HepG2 (cell line): ENCODE measurements around the gene LUC7L. TPM values are rescaled to one million over a fixed set of nuclear protein-coding genes. Genes with fewer than 3 reads are reported as not detected.

Experiments
- ATAC-seq: fragments of 200-7000 bp; cut with Tn5 transposase; 3 replicates; pipeline ENCODE4 v1.9.1; 2020; ENCODE audit warnings: mild to moderate bottlenecking, moderate library complexity
- BruUV-seq: library from RNA; stranded (reverse); fragments of 400-500 nt; replicated peaks from 2 replicates; lab custom pipeline; 2021; lab: Mats Ljungman, UMichigan
- CTCF ChIA-PET: fragments of 300-600 bp; formaldehyde crosslinking; extraction: SDS; loops from one replicate; lab custom pipeline; 2021; ENCODE audit warnings: low total read pairs, inconsistent platforms, low intra/inter-chr PET ratio; lab: Yijun Ruan, JAX
- POLR2A ChIA-PET: fragments of 350-600 bp; sonication (Branson Sonifier 250); formaldehyde crosslinking; loops from one replicate; lab custom pipeline; 2020; ENCODE audit warnings: antibody characterized with exemption, inconsistent platforms; lab: Yijun Ruan, JAX
- DNase-seq: peaks from one replicate; pipeline ENCODE4 v3.0.0-alpha.2; 2015; ENCODE audit warnings: low spot score
- FAIRE-seq: peaks from 3 replicates; lab custom pipeline; 2011; peaks lifted over from hg19 to GRCh38; lab: Jason Lieb, UNC
- H2AFZ ChIP-seq: one replicate; pipeline ENCODE4 v1.6.1; 2011; ENCODE audit warnings: low read length, inconsistent platforms
- H3K27ac ChIP-seq: fragments of 300-600 bp; 3 replicates; pipeline ENCODE4 v1.8.0; 2011; ENCODE audit warnings: mixed run types, mild to moderate bottlenecking, mixed read lengths, low read length, inconsistent platforms; ENCODE audit not compliant: insufficient read depth; ENCODE audit errors: extremely low read length
- H3K27me3 ChIP-seq, 2 experiments: fragments of 200-600 bp in 1 of 2; 2 replicates in 1 of 2; 3 replicates in 1 of 2; pipeline versions ENCODE4 v1.6.0 to v1.8.0; 2011; ENCODE audit warnings: low read length in 2 of 2, mild to moderate bottlenecking in 2 of 2, moderate library complexity in 2 of 2, inconsistent platforms in 1 of 2; ENCODE audit not compliant: insufficient read depth in 2 of 2, control insufficient read depth in 1 of 2
- H3K36me3 ChIP-seq, 2 experiments: fragments of 200-600 bp in 1 of 2; replicated peaks in 1 of 2; 2 replicates in 1 of 2; 3 replicates in 1 of 2; pipeline versions ENCODE4 v1.5.1 to v1.8.0; 2011; ENCODE audit warnings: low read length in 2 of 2, inconsistent platforms in 1 of 2; ENCODE audit not compliant: insufficient read depth in 2 of 2, control insufficient read depth in 1 of 2
- H3K4me1 ChIP-seq: 2 replicates; pipeline ENCODE4 v1.5.1; 2012; ENCODE audit warnings: low read length, inconsistent platforms; ENCODE audit not compliant: insufficient read depth
- H3K4me2 ChIP-seq: 2 replicates; pipeline ENCODE4 v1.6.0; 2011; ENCODE audit warnings: low read depth, low read length, inconsistent platforms
- H3K4me3 ChIP-seq, 3 experiments: fragments of 200-600 bp in 1 of 3; sonication (generic), shearing (Covaris generic) in 1 of 3; replicated peaks in 1 of 3; 2 replicates each; pipeline ENCODE4 v1.5.1; 2011 to 2016; ENCODE audit warnings: low read length in 3 of 3, inconsistent platforms in 2 of 3, low read depth in 2 of 3, mild to moderate bottlenecking in 2 of 3, control low read depth in 1 of 3, mixed read lengths in 1 of 3; ENCODE audit not compliant: insufficient read depth in 1 of 3
- H3K79me2 ChIP-seq: one replicate; pipeline ENCODE4 v1.6.1; 2011; ENCODE audit warnings: low read length, inconsistent platforms; ENCODE audit not compliant: insufficient read depth
- H3K9ac ChIP-seq: 2 replicates; pipeline ENCODE4 v1.6.0; 2011; ENCODE audit warnings: mild to moderate bottlenecking, low read depth, low read length, inconsistent platforms; ENCODE audit not compliant: insufficient read depth
- H3K9me3 ChIP-seq: 2 replicates; pipeline ENCODE4 v1.5.1; 2012; ENCODE audit warnings: mild to moderate bottlenecking, low read length
- H4K20me1 ChIP-seq: 2 replicates; pipeline ENCODE4 v1.6.0; 2011; ENCODE audit warnings: inconsistent platforms, mild to moderate bottlenecking, low read length, moderate library complexity; ENCODE audit not compliant: insufficient read depth
- MAFF ChIP-seq: IDR thresholded peaks from 2 replicates; pipeline ENCODE4 v1.6.1; 2011; ENCODE audit warnings: low read depth, low read length, improper control_type of control experiment
- MAFK ChIP-seq, 2 experiments: IDR thresholded peaks in 1 of 2; conservative IDR thresholded peaks in 1 of 2; 2 replicates each; pipeline ENCODE4 v1.6.1; 2011; ENCODE audit warnings: improper control_type of control experiment in 2 of 2, low read length in 2 of 2
- NFIC ChIP-seq: IDR thresholded peaks from 2 replicates; pipeline ENCODE4 v1.6.1; 2012; ENCODE audit warnings: mild to moderate bottlenecking, low read length, inconsistent platforms
- SAFB2 ChIP-seq: sonication (generic); formaldehyde crosslinking; IDR thresholded peaks from 2 replicates; pipeline ENCODE4 v1.5.1; 2020; ENCODE audit warnings: missing genetic modification reagents, low read depth, mild to moderate bottlenecking, borderline replicate concordance
- ZNF121 ChIP-seq: sonication (generic); formaldehyde crosslinking; IDR thresholded peaks from 2 replicates; pipeline ENCODE4 v1.5.0; 2020; ENCODE audit warnings: mild to moderate bottlenecking, missing genetic modification reagents
- ZNF563 ChIP-seq: sonication (generic); formaldehyde crosslinking; IDR thresholded peaks from 2 replicates; pipeline ENCODE4 v1.8.0; 2022; ENCODE audit warnings: mild to moderate bottlenecking, moderate library complexity, missing genetic modification reagents
- ZNF589 ChIP-seq: sonication (generic); formaldehyde crosslinking; conservative IDR thresholded peaks from 2 replicates; pipeline ENCODE4 v1.8.0; 2022; ENCODE audit warnings: mild to moderate bottlenecking, moderate library complexity, missing genetic modification reagents
- WGBS: methylation state at CpG from one replicate; pipeline ENCODE4 v1.1.6; 2017; ENCODE audit warnings: low lambda C conversion rate; 5-methylcytosine and 5-hydroxymethylcytosine counted together
- in situ Hi-C: cut with HindIII; loops from 2 replicates; pipeline ENCODE4 v1.10.0; 2017; ENCODE audit warnings: low pct_unique_long_range_greater_than_20kb; ENCODE audit not compliant: extremely low pct_ligation_motif_present
- intact Hi-C: fragments of 100-400 bp; cut with micrococcal nuclease; formaldehyde crosslinking; loops from one replicate; pipeline ENCODE4 v1.10.0; 2022; ENCODE audit not compliant: unreplicated experiment
- polyA plus RNA-seq, 8 experiments: library from polyadenylated mRNA; depleted of rRNA in 3 of 8; stranded (reverse) in 7 of 8; unstranded in 1 of 8; fragments of >200 nt; fragmentation: Illumina TruSeq in 4 of 8; extraction: Trizol in 4 of 8; gene quantifications; 2 replicates each; pipeline versions ENCODE4 v1.2.1 to v1.2.3, GENCODE V29; 2011 to 2016; ENCODE audit warnings: low read depth in 4 of 8, missing spikeins in 1 of 8, mixed read lengths in 1 of 8; ENCODE audit not compliant: insufficient read depth in 1 of 8
- total RNA-seq, 5 experiments: library from RNA; depleted of rRNA; stranded (reverse); fragments of >200 nt; fragmentation: Illumina TruSeq; extraction: Trizol; gene quantifications; 2 replicates each; pipeline ENCODE4 v1.2.3, GENCODE V29; 2016; ENCODE audit warnings: low read depth in 1 of 5
- TF ChIP-seq, protein P1 (sequence below): sonication (generic); formaldehyde crosslinking; IDR thresholded peaks from 2 replicates; pipeline ENCODE4 v1.4.0; 2020; ENCODE audit warnings: low read depth, mild to moderate bottlenecking, missing genetic modification reagents
- TF ChIP-seq, protein P2 (sequence below): sonication (generic); formaldehyde crosslinking; IDR thresholded peaks from 2 replicates; pipeline ENCODE4 v1.4.0; 2020; ENCODE audit warnings: missing genetic modification reagents

Gene LUC7L
- total and polyA plus RNA-seq, 2 of the 13 experiments (the other 11 are each of a cell fraction or from before 2014, with no cell fraction given) = 48.7 to 56.9 TPM

DNA sequence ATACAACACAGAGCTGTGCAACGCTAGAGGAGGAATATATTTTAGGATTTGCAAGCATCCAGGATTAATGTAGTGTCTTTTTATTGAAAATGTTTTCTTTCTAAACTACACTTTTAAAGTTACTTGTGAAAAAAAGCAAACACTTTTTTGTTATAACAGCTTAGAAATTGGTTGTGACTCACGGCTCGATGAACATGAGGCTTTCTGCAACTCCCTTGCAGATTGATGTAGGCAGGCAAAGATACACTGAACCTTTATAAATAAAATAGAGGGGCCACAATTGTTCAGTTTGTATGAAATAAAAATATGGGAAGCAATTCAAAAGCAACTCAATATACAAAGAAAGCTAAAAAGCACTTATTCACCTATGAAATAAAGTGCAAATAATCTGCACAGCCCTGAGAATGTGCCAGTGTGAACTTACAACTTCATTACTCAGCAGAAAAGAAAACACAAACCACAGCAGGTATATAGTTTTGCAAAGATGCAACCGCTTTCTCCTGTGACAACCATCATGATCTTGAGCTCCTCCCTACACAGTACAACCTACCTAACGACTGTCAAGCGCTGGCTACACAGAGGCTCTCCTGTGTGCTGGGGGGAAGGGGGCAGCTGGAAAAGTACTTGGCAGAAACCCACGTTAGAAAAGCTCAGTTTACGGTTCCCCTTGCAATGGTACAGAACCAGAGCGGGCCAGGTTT, 948 bp downstream of the LUC7L start:
- Histone ChIP-seq H4K20me1 (peaks cover 27% of the 10 kb centered on the region), H3K4me3 (peak overlapping the region; percentile 91 to 99 (median 96)), H3K9me3 (no peaks in the 10 kb centered on the region), H3K4me2 (peak overlapping the region; percentile 97), H3K36me3 (peaks cover 21 to 36% of the 10 kb centered on the region in 2 experiments), H2AFZ (no peak overlapping the region), H3K79me2 (peaks cover 39% of the 10 kb centered on the region), H3K4me1 (peaks cover 25% of the 10 kb centered on the region), H3K9ac (peak overlapping the region; percentile 97), H3K27me3 (no peaks in the 10 kb centered on the region; a peak in 1 of 5 replicates), H3K27ac (peak overlapping the region; percentile 94)
- ATAC-seq (peak; percentile 64), FAIRE-seq (no peak), DNase-seq (peak; percentile 10)
- BruUV-seq = TSS peak; percentile 61
- TF ChIP-seq MAFK (conservative IDR thresholded peaks at IDR 0.05 in 1 of 2, IDR thresholded peaks at IDR 0.05 in 1 of 2; ENCODE audit: low read length in 2 of 2) = peak; percentile 91 to 93
- TF ChIP-seq, protein P1, sequence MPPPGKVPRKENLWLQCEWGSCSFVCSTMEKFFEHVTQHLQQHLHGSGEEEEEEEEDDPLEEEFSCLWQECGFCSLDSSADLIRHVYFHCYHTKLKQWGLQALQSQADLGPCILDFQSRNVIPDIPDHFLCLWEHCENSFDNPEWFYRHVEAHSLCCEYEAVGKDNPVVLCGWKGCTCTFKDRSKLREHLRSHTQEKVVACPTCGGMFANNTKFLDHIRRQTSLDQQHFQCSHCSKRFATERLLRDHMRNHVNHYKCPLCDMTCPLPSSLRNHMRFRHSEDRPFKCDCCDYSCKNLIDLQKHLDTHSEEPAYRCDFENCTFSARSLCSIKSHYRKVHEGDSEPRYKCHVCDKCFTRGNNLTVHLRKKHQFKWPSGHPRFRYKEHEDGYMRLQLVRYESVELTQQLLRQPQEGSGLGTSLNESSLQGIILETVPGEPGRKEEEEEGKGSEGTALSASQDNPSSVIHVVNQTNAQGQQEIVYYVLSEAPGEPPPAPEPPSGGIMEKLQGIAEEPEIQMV (CRISPR knock-in tag) = 0 out of 2 replicates have a peak, but pooled peaks have one; percentile 7
- TF ChIP-seq MAFF = peak; percentile 91
- TF ChIP-seq ZNF589 = 0 out of 2 replicates have a peak, but pooled peaks have one; percentile 8
- TF ChIP-seq, protein P2, sequence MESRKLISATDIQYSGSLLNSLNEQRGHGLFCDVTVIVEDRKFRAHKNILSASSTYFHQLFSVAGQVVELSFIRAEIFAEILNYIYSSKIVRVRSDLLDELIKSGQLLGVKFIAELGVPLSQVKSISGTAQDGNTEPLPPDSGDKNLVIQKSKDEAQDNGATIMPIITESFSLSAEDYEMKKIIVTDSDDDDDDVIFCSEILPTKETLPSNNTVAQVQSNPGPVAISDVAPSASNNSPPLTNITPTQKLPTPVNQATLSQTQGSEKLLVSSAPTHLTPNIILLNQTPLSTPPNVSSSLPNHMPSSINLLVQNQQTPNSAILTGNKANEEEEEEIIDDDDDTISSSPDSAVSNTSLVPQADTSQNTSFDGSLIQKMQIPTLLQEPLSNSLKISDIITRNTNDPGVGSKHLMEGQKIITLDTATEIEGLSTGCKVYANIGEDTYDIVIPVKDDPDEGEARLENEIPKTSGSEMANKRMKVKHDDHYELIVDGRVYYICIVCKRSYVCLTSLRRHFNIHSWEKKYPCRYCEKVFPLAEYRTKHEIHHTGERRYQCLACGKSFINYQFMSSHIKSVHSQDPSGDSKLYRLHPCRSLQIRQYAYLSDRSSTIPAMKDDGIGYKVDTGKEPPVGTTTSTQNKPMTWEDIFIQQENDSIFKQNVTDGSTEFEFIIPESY (CRISPR knock-in tag) = no peak
- TF ChIP-seq ZNF563 (CRISPR knock-in tag) = no peak
- TF ChIP-seq SAFB2 (CRISPR knock-in tag) = no peak
- TF ChIP-seq NFIC = no peak
- 0 out of 2 replicates have a peak, but pooled peaks have one; percentile 3 for TF ChIP-seq ZNF121 (CRISPR knock-in tag)
- in situ Hi-C loops = no loop called here
- WGBS = 16% methylated on average over 6 of the region's 9 CpGs
- POLR2A ChIA-PET = interaction anchor here (1.2 to 1.7 kb wide), 3 partner anchors 10 to 124 kb away, joined by 4 to 11 read pairs (median 10); partner anchors contain the start of gene AXIN1
- CTCF ChIA-PET = no interaction called here
- intact Hi-C loops = loop anchor here (5.0 kb wide), 1 partner anchor 134 kb away; no protein-coding TSS in a partner anchor
